GM21825 (cell line): ENCODE data around the gene RBFOX2.

Experiments
- ATAC-seq: cut with Tn5 transposase; IDR thresholded peaks from one replicate; pipeline ENCODE4 v1.9.1; 2021; ENCODE audit warnings: mild to moderate bottlenecking, moderate library complexity; ENCODE audit not compliant: unreplicated experiment

Gene RBFOX2

DNA sequence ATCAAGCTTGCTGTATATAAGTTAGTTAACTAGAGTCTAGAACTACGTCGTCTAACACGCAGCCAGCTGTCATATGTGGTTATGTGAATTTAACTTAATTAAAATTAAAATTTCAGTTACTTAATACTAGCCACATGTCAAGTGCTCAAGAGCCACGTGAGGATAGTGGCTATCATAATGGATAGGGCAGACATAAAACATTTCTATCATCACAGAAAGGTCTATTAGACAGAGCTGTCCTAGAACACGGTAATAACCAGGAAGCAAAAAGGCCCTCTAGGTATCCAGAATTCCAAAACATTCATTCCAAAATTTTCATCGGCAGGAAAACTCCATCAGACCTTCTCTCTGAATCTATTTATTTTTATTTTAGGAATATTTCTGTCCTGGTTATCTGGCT is 123.9 kb downstream of the RBFOX2 start:
- no peak for ATAC-seq

DNA sequence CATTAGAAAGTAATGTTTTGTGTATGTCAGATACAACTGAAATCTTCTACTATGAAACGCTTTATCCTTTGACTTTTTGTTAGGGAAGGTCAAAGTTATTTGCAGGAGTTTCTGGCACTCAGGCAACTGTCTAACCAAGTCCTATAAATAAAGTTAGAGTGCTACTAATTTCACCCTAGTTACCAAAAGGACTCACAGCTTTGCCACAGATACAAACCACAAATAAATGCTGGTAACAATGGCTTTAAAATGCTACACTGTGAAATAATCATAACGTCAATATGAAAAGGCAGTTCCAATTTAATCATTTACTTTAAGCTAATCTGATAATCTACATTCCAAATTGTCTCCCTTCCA is 124.3 kb downstream of the RBFOX2 start:
- no peak for ATAC-seq

DNA sequence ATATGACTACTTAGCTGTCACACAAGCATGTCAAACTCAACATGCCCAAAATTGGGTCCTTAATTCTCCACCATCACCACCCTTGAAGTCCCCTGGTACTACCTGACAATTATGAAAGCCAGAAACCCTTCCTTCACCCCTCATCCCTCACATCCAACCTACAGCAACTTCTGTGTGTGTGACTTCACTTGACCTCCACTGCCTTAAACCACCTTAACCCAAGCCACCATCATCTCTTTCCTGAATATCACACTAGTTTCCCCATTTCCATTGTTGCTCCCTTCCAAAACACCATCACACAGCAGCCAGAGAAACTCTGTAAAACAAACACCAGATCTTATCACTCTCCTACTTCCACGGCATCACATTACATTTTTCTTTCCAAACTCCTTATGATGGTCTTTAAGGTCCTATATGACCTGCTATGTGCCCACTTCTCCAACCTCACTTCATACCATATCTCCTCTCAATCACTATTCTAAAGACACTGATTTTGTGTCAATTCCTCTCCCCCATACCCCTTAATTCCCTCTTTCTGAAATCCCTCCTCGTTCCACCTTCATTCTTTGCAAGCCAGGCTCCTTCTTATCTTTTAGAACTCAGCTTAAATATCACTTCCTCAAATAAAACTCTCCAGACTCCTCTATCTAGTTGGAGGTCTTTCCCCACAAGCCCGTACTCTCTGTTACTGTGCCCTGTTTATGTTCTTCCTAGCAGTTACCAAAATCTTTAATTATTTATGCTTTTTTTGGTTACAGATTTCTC is 124.9 kb downstream of the RBFOX2 start:
- no peak for ATAC-seq

DNA sequence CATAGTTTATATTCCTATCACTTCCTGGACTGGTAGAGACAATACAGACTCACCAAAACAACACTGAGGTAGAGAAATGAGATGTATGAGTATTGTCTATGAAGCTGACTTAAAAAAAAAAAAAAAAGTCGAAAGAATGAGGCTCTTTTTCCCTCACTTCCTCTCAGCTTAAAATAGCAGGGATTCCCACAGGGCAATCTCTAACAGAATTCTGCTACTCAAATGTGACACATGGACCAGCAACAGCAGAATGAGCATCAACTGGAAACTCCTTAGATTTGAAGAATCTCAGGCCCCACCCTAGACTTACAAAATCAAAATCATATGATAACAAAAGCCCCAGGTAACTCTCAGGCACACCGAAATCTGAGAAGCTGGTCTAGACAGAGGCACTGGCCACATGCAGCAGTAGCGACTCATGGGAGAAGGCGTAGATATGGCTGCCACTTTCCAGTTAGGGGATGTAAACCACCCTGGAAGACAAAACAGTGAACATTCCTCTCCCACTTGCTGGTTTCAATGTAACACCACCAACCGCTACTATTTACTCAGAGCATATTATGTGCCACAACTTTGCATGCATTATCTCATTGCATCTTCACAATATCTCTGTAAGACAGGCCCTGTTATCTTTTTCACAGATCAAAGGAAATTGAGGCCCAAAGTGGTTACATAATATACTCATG is 128.0 kb downstream of the RBFOX2 start:
- ATAC-seq = no peak

DNA sequence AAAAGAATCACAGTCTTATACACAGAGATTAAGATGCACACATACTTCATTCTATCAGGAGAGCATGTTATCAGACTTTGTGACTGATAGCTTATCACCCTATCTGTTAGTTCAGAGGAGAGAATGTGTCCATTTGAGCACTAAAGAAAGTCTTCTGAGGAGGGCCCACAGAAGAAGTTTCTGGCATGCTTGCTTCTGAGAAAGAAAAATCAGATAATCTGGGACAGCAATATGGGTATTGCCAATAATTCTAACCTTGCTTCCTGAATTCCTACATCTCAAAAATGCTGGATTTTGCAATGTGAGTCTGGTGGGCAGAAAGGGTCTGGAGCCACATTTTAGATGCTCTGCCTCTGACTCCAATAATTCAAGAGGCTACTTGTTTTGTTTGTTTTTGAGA is 128.9 kb downstream of the RBFOX2 start:
- no peak for ATAC-seq

DNA sequence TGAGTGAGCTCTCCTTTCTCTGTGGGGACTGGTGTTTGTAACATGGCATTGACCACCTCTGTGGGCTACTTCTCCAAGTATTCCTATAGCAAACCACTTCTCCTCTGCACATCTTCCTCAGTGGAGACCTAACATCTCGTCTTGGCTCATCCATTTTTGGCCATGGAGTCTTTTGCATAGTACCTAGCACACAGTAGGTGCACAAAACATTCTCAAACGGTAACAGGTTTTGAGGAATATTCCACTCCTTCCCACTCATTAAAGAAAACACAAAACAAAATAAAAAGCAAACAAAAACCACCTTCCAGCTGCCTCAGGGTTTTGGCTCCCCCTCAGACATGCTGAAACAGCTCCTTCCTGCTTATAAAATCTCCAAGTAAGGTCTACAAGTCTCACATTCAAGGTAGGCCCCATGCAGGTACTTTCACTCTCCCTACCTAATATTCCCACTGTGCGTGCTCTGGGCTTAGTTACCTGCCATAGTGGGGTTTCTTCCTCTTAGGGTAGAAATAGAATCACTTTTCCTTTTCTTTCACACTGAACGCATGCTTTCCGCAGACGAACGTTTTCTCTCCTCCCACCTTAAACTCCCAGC is 132.4 kb downstream of the RBFOX2 start:
- no peak for ATAC-seq

DNA sequence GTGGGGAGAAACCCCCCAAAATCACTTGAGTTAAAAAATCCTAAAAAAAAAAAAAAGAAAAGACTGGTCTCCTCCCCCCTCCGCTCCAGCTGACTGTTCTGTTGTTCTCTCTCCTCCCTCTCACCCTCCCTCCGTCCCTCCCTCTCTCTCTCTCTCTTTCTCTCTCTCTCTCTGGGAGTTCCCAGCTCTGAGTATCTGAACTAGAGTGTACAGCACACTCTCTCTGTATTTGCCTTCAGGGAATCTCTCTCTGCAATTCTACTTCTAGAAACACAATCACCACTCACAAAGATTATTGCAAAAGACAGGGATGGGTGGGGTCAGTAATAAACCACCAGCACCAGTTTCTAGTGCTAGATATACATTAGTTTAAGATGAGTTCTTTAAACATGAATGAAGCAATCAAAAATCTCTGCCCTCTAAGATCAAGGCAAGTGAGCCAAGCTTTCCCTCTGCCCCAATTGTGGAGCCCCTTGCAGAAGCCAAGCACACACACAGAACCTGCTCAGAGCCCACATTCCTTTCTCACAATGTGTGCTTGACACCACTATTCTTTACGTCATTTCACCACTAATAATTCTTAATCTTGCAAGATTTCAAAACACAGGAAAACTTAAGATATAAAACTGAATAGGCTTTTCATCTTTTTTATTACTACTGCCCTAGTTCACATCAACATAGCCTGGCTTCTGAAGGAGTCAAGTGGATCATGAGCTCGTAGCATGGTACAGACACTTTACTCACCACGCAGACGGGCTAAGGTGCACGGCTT is 133.5 kb downstream of the RBFOX2 start:
- ATAC-seq = no peak

DNA sequence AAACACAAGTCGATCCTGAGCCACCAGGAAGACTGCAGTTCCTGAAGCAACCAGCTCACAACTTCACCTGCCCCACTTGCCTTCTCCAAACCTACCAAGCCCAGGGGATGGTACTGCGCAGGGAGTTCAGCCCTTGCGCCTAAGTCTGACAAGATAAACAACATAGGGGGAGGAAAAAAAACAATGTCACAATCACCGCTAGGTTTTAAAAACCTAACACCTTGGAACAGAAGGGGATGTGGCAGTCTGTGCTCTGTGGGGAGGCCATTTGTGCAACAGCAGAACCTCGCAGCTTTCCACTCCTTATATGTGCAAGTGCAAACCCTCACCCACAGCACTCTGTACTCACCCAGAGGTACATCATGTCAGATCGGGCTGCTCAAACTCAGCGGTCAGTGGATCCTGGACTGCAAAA is 134.2 kb downstream of the RBFOX2 start:
- no peak for ATAC-seq

DNA sequence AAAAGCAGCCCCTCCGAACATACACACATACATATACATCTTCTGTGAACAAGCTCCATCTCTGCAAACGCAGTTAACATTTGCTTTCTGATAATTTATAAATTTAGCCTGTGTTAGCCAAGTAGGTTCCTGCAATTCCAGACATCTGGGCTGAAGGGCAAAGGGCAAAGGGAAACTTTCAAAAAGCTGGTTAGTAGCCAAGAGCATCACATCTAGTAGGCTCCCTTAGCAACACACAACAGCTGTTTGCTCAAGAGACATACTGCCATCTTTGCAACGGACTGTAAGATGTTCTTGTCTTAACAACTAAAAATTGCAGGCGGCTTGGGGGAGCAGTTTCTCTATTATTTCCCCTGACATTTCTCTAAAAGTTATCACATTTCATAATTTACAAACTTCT is 134.9 kb downstream of the RBFOX2 start:
- no peak for ATAC-seq

DNA sequence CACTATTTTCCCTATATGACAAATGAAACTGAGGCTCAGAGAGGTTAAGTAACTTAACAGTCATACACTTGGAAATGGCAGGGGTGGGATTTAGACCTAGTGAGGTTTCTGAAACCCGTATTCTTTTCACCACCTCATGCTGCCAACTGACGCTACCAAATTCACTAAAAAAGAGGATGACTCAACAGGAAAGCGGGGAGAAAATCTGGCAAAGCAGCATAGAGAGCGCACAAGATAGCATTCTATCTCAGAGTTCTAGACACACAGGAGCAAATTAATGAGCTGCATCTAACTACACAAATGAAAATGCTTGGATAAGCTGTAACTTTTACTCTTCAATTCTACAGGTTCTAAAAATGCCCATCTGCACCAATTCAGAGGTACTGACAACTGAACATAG is 136.4 kb downstream of the RBFOX2 start:
- ATAC-seq = no peak

DNA sequence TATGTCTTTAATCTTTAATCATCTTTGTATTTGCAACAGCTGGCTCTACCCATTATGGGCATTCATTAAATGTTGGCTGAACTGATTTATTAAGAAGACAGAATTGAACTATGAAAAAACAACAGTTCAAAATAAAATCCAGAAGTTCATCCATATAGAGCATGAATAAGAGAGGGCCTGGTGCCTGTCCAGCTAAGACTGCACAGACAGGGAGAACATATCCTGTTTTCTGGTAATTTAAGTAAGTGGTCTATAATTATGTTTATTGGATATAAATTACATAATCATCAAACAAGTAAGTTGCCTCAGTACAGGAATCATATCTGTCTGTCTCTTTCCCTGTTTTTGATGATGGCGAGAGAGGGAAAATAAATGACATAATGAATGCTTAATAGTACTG is 137.2 kb downstream of the RBFOX2 start:
- no peak for ATAC-seq

DNA sequence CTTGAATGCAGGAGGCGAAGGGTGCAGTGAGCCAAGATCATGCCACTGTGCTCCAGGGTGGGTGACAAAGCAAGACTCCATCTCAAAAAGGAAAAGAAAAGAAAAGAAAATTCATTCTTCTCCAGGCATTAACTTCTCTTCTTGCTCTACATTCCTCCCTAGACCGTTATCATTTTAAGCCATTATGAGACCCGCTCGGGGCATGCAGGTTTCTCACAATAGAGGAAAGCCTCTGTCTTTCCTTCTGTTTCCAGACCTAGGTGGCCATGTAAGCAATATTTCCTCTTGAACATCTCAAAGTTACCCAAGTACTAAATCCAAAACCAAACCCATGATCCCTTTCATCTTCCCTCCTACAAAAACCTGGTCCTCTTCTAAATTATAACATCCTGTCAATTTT is 139.6 kb downstream of the RBFOX2 start:
- ATAC-seq = no peak

DNA sequence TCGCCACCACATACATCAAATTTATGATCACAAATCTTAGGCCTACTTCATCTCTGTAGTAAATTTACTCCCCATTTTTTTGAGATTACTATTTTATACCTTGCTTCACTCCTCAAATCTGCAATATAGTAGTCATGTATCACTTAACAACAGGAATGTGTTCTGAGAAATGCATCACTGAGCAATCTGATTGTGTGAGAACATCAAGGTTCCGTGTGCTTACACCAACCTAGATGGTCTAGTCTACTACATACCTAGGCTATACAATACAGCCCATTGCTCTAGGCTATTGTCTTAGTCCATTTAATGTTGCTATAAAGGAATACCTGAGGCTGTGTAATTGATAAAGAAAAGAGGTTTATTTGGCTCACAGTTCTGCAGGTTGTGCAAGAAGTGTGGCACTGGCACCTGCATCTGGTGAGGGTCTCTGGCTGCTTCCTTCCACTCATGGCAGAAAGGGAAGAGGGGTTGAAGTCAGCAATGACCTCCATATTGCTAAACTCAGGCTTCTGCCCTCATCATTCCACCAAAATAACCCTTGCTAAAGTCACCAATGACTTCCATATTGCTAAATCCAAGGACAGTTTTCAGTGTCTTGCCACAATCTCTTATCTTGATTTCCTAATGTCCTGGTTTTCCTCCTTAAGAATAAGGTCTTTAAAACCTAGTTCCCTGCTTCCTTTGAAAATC is 140.3 kb downstream of the RBFOX2 start:
- no peak for ATAC-seq

DNA sequence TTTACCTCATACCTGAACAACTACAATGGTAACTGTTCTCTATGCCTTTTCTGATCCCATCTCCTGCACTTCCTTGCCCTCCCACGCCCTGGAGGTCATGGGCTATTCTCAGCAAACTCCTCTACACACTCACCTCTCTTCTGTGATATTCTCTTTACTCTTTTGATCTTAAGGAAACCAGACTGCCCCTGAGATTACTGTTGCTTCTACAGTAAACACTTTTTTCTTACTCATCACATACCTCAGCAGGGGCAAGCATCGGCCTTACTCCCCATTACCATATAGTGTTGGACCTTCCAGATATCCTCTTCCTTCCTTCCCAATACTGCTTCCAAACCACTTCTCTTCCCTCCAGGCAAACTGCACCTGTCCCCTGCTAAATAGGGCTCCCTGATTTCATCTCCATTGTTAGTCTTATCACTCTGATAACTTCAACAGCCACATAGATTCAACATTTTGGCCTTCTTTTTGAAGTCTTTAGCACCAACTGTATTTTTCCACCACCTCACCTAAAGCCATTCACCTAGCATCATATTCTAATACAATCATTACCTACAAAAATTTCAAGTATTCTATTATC is 141.2 kb downstream of the RBFOX2 start:
- ATAC-seq = no peak

DNA sequence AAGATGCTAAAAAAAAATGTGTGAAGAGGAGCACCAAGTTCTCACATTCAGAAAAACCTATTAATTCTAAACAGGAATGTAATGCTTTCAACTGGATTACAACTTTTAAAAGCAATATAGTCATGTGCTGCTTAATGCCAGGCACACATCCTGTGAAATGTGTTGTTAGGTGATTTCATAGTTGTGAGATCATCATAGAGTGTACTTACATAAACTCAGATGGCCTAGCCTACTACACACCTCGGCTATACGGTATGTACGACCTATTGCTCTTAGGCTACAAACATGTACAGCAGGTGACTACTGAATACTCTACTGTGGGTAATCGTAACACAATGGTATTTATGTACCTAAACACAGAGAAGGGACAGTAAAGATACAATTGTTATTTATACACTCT is 142.3 kb downstream of the RBFOX2 start:
- ATAC-seq = no peak

DNA sequence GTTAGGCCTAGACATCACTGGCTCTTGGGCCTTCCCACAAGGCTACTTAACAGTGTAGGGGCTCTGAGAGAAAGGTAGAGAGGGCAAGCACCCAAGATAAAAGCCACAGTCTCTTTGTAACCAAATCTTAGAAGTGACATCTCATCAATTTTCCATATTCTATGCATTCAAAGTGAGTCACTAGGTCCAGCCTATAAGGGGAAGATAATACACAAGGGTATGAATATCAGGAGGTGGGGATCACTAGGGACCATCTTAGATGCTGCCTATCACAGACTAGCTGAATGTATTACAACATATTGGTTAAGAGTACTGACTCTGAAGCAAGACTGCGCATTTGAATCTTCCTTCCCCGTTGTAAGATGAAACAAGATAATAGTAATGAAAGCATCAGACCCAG is 144.1 kb downstream of the RBFOX2 start:
- ATAC-seq = no peak

DNA sequence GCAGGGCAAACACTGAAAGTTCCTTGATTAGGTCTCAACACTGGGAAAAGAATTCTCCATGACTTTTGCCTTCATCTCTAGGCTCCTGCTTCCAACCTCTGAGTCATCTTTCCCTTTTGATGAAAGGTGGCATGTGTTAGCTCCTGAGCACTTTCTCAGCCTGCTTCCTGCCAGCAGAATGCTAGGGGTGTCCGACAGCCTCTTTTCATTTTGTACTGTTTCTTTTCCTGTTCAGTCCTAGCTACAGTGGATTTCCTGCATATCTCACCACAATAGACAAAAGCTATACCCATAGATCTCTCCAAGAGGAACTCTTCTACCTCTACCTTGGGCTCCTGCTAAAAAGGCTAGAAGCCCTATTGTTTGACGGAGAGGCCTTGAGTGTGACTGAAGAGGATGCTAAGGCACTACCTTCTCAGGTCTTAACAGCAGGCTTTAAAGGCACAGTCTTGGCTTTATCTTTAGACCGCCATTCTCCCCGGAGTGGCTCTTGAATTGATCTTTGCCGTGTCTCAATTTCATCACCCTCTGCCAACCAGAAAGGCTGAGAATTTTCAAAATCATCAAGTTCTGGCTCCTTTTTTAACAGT is 145.5 kb downstream of the RBFOX2 start:
- no peak for ATAC-seq

DNA sequence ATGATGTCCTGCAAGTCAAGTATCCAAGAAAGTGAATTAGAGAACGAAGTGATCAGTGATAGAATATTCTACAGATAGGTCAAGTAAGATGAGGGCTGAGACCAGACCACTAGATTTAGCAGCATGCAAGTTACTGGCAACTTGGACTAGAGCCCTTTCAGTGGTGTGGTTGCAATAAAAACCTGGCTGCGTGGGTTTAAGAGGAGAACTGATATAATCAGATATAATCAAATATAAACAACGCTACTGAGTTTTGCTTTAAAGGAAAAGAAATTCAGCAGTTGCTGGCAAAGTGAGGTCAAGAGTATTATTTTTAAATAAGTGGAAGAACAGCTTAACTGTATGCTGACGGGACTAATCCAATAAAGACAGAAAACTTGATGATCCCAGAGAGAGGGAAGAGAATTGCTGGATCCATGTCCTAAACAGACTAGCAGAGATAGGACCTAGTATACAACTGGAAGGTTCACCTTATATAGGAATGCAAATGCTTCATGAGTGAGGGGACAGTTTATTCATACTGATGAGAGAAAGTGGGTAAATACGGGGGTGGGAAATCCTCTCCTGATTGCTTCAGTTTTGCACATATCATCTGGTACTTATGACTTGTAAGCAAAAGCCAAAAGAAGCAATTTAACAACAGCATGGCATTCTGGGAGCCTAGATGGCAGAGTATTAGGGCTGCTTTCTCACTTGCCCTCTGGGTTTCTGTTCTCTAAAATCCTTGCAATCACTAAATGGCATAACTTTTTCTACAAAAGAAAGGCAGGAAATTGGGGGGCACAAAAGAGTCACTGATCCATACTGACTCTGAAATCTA is 146.2 kb downstream of the RBFOX2 start:
- ATAC-seq = no peak

DNA sequence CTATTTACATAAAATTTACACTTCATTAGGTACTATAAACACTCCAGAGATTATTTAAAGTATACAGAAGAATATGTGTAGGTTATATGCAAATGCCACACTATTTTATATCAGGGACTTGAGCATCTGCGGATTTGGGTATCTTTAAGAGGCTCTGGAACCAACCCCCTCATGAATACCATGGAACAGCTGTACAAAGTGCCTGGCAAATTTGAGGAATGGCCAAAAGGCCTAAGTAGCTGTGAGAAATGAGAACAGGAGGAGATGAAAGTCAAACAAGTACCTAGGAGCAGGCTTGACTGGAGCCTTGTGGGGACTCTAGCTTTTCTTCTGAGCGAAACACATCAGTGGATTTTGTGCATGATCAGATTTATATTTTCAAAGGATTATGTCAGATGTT is 149.3 kb downstream of the RBFOX2 start:
- ATAC-seq = no peak
